Erythroblast (primary cell): Measurements from ENCODE around the gene TREX2.

Source experiments
- GATA1 ChIP-seq: IDR thresholded peaks from 2 replicates; pipeline ENCODE4 v1.6.1; 2011; ENCODE audit warnings: low read depth, mild to moderate bottlenecking, control low read depth, low read length, moderate library complexity
- POLR2A ChIP-seq: IDR thresholded peaks from 2 replicates; pipeline ENCODE4 v1.6.1; 2011; ENCODE audit warnings: mild to moderate bottlenecking, low read length

DNA sequence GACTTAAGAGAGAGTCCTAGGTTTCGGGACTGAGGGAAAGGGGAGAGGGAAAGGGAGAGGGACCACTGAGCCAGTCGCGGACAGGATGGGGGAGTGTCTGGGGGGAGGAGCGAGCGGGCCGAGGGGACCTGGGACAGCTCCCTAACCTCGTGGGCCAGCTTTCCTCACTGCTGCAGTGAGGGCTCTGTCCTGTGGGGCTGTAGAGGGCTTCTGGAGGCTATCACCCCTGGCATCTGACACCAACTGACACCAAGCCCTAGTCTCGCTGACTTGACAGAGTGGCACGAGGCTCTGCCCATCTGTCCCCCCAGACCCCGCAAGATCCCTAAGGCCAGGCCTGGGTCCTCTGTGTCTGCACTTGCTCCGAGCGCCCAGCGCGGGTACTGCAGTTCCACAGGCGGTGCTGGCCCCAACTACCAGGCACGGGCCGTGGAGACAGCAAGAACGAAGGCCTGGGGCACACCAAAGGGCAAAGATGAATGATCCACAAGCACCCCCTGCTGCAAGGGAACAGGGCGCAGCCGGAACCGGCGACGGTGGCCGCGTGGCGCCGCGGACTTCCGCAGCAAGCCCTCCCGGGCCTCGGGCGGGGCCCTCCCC lies 24.1 kb upstream of the TREX2 start:
- no peak for TF ChIP-seq POLR2A
- no peak for TF ChIP-seq GATA1
